HG03439 (cell line): ENCODE results near the gene IWS1.
"Not testable (repeated sequence)": the region's sequence is repeated elsewhere in the genome, so short reads cannot be mapped to it uniquely, and the experiment has no call there.

Experiments
- ATAC-seq: cut with Tn5 transposase; IDR thresholded peaks from one replicate; pipeline ENCODE4 v1.9.1; 2021; ENCODE audit warnings: mild to moderate bottlenecking, moderate library complexity; ENCODE audit not compliant: unreplicated experiment

IWS1 gene

DNA sequence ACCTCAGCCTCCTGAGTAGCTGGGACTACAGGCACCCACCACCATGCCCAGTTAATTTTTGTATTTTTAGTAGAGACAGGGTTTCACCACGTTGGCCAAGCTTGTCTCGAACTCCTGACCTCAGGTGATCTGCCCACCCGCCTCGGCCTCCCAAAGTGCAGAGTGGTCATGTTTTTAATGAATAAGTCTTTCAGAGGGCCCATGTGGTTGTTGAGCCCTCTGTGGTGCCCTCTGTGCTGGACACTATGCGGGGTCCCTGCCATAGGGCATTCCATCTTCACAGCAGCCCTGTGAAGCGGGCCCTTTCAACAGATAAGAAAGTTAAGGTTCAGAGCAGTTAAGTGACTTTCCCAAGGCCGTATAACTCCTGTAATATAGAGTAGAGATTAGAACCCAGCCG lies 35.1 kb upstream of the IWS1 start:
- ATAC-seq: no peak

DNA sequence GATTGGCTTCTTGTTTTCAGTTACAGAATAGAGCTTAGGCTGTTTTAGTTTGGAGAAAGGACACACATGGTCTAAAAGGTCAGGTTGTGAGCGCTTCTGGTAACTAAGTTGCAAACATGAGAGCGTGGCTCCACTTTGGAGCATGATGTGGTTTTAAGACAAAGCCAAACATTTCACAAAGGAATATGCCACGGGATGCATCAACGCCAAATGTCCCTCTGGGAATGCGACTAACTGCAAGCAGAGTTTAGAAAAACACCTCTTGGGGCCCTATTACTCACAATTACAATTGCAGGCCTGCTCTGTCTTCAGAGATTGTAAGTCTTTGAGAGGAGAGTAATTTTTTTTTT lies 34.6 kb upstream of the IWS1 start:
- no peak for ATAC-seq

DNA sequence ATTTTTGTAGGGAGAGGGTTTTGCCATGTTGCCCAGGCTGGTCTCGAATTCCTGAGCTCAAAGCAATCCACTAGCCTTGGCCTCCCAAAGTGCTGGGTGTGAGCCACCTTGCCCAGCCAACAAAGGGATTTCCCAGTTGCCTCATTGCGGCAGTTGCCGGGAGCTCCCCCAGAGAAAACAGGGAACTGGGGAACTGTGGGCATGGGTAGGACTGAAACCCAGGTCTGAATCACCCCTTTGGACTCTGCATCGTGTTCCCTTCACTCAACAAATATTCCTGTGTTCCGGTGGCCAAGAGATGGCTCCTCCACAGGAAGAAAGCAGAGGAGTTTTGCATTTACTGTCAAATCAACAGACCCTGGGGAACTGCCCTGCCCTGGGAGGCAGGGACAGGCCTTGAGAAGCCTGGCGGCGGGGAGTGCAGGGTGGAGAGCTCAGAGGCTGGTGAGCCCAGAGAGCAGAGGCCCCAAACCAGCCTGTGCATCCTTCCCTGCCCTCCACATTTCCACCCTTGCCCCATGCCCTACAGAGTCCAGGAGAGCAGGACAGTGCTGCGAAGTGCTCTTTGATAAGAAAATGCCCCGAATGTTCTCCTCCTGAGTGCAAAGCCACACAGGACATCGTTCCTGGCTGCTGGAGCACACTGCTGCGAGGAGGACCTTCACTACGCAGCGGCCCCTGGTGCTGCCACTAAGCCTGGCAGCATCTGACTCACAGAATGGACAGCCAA lies 34.1 kb upstream of the IWS1 start:
- ATAC-seq: no peak

DNA sequence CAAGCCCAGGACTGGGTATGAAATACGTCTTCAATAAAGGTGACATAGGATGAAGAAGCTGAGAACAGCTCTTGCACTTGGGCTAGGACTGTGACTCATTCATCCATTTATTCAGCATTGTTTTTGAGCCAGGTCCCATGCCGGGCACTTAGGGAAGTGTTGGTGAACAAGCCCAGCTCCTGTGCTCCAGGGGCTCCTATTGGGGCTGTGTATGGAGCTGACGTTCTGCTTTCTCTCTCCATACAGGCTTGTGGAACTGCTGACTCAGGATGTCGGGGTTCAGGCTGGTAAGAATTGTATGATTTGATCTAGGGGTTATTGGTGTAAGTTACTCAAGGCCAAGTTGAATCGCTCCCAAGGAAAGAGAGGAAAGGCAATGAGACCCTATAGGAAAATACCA lies 33.2 kb upstream of the IWS1 start:
- ATAC-seq: no peak

DNA sequence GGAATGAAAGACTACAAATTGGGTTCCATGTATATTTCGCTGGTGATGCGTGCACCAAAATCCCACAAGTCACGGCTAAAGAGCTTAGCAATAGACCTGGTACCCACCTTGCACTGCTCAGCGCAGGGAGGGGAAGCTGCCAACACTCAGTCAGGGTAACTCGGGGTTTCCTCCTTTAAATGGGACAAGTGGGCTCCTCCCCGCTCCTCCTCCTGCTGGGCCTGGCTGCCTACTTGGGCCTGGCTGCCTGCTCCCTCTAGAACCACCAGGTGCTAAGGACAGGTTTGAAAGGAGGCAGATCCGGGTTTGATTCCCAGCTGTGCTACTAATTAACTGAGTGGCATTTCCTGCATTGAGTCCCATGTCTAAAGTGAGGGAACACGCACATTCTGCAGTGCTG lies 32.6 kb upstream of the IWS1 start:
- ATAC-seq: no peak

- no peak for ATAC-seq
Measured at GRCh38 chr2:127552846-127553245, 26.6 kb upstream of the IWS1 start.

GRCh38 chr2:127552336-127552735 lies 26.0 kb upstream of the IWS1 start:
- ATAC-seq: no peak

DNA sequence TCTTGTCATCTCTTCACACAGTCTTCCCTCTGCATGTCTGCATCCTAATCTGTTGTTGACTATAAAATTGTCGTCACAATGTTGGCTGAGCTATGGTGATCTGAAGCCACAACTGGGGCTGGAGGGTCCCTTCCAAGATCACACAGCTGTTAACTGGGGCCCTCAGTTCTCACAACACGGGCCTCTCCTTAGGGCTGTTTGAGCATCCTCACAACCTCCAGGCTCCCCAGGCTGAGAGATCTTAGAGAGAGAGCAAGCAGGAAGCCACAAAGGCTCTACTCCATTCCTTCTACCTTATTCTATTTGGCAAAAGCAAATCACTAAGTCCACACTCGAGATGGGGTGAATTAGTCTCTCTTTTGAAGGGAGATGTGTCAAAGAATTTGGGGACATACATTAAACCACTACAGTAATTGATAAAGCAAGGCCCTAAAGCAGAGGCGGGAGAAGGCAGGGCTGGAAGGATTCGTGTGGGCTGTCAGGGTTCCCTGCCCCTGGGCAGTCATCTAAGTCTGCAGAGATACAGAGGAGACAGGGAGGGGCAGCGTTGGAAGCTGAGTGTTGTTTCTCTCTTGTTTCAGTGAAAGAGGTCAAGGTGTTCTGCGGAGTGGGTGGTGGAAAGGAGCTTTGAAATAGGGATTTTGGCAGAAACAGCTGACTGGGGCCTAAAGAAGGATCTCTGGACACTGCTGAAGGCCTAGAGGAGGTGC lies 25.1 kb upstream of the IWS1 start:
- no peak for ATAC-seq

DNA sequence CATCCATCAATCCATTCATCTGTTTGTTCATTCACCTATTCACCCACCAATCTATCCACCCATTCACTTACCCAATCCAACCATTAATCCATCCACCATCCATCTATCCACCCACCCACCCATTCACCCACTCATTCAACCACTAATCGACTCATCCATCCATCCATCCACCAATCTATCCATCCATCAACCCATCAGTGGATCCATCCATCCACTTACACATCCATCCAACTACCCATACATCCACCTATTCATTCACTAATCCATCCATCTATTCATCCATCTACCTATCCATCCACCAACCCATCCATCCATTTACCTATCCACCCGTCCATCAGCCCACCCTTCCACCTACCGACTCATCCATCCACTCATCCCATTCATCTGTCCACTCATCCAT lies 20.5 kb upstream of the IWS1 start:
- no peak for ATAC-seq

DNA sequence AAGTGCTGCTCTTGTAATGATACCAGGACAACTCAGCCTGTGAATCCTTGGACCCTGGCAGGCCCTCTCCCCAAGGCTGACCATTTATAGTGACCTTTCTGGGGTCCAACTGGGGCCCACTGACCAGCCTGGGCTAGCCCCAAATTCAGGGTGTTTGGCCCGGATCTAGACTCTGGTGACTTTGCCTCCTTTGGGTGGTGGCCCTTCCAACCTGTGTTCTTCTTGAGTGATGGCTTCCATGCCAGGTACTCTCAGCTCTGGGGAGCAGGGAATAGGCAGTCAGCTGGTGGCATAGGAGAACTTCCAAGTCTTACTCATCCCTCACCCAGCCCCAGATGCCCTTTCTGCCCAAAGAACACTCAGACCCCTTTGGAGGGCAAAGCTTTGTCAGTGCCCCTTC lies 19.5 kb upstream of the IWS1 start:
- ATAC-seq: no peak

DNA sequence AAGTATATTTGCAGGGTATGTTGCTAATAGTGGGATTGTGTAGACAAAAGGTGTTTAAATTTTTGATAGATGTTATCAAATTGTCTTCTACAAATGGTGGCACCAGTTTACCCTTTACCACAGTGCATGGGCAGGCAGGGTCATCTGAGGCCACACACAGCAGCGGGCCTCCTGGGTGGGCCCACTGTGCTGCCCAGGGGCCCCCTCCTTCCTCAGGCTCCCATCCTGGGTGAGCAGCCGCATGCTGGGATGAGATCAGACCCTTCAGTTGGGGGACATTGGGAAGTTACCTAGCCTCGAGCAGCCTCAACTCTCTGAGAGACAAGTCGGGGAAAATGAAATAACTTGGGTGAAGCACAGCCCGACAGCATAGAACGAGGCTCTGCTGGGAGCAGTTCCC lies 18.9 kb upstream of the IWS1 start:
- ATAC-seq: no peak

DNA sequence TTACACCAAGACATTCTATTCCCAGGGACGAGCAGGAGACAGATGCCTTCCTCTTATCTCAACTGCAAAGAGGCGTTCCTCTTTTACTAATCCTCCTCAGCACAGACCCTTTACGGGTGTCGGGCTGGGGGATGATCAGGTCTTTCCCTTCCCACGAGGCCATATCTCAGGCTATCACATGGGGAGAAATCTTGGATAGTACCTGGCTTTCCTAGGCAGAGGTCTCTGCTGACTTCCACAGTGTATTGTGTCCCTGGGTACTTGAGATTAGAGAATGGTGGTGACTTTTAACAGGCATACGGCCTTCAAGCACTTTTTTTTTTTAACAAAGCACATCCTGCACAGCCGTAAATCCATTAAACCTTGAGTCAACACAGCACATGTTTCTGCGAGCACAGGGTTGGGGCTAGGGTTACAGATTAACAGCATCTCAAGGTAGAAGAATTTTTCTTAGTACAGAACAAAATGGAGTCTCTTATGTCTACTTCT lies 16.8 kb upstream of the IWS1 start:
- not testable (repeated sequence) for ATAC-seq

- no peak for ATAC-seq
Measured at GRCh38 chr2:127542231-127542630, 15.9 kb upstream of the IWS1 start.

DNA sequence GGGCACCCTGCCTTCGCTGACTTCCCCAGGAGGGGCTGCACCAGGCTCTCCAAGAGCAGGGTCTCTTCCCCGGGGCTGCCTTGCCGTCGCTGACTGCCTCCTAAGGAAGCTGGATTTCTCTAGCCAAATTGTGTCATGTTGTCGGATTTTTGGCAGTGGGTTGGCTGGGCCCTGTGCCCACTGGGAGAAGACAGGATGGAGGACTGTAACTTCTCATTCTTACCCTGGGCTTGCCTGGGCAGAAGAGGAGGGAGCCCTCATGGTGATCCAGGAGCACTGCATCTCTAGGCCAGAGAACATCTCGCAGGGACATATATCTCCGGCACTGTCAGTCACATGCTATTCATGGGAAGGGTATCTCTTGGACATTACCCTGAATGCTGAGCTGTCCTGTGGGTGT lies 15.5 kb upstream of the IWS1 start:
- ATAC-seq: no peak

- no peak for ATAC-seq
Measured at GRCh38 chr2:127537644-127538043, 11.4 kb upstream of the IWS1 start.

GRCh38 chr2:127536707-127537541 lies 10.6 kb upstream of the IWS1 start:
- no peak for ATAC-seq

DNA sequence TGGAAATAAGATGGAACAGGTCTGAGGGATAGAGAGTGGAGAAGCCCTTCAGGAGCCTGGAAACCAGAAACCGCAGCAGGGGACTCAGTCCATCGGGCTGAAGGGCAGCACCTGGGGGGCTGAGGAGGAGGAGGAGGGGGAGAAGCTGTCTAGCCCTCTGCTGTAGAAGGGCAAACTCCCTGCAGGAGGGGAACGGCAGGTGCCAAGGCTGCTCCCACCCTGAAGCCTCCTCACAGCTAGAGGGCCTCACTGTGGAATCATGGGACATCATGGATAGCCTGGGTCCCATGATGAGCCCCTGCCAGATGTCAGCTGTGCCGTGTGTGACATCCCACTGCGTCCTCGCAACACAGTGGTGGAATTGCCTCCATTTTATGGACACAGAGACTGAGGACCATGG lies 9.6 kb upstream of the IWS1 start:
- ATAC-seq: no peak

DNA sequence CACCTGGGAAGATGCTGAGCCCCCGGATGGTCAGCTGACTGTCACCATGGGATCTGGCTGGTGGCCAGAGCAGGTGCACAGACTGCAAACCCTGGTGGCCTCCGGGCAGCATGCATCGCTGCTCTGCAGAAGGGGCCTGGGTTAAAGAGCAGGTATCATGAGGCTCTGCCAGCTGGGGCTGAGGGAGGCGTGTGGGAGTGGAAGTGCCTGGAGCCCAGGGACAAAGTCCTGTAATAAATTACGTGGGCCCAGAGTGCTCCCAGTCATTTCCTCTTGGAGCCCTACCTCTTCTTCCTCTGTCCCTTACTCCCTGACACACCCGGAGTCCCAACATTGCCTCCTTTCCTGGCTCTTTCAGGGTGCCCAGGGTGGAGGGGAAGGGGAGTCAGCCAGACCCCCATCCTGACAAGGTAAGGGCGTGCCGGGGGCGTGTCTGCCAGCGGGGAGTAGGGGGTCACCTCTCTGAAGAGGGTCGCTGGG lies 9.2 kb upstream of the IWS1 start, which contains the start of gene MYO7B:
Gene MYO7B (plus strand): TSS at position 262 of the 480 bp plus-strand sequence. CDS start 24,040 bp downstream, outside the sequence.
- no peak for ATAC-seq

DNA sequence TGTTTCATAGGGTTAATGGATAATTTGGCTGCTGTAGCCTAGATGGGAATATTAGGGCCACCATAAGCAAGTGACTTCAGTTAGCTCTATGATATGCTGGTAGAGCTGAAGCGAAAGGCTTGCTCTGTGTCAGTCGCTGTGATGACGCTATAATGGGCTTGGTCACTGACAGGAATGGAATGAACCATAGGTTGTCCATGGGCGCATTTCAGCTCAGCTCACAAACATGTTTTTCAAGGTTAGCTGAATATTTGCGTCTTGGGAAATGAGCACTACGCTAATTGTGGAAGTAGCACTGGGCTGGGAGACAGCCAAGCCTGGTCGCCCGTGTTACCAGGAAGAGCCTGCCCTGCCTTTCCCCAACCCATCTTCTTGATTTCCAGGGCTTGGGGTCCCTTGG lies 6.0 kb upstream of the IWS1 start:
- ATAC-seq: no peak

- ATAC-seq: no peak
Measured at GRCh38 chr2:127531221-127531648, 4.9 kb upstream of the IWS1 start.
